ENCODE measurements around the gene SELENOP.

DNA sequence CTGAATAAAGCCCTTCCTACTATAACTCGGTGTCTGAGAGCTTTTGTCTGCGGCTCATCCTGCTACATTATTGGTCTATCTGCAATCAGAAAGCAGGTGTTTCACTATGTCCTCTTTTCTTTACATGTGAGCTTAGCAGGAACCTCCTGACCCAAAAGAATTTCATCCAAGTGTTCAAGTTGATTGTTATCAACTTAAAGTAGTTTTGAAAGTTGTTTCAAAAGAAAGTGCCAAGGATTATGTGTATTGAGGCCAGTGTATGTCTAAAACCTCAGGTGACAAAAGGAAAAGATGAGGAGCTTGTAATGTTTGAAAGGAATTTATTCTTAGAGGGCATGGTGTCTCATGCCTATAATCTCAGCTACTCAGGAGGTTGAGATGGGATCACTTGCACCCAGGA is 8.1 kb upstream of the SELENOP start:
- TF ChIP-seq POLR2A (IDR thresholded peaks at IDR 0.05; ENCODE audit: low read depth, low read length) (no peak), FOS (IDR thresholded peaks at IDR 0.05; ENCODE audit: borderline replicate concordance, insufficient read depth, low read length) (no peak), POLR2AphosphoS5 (IDR thresholded peaks at IDR 0.05; ENCODE audit: insufficient read depth, low read depth, low read length) (no peak), EZH2 (IDR thresholded peaks at IDR 0.05; ENCODE audit: borderline replicate concordance, low read depth, low read length, severe bottlenecking) (no peak)
- TF ChIP-seq, protein P1, sequence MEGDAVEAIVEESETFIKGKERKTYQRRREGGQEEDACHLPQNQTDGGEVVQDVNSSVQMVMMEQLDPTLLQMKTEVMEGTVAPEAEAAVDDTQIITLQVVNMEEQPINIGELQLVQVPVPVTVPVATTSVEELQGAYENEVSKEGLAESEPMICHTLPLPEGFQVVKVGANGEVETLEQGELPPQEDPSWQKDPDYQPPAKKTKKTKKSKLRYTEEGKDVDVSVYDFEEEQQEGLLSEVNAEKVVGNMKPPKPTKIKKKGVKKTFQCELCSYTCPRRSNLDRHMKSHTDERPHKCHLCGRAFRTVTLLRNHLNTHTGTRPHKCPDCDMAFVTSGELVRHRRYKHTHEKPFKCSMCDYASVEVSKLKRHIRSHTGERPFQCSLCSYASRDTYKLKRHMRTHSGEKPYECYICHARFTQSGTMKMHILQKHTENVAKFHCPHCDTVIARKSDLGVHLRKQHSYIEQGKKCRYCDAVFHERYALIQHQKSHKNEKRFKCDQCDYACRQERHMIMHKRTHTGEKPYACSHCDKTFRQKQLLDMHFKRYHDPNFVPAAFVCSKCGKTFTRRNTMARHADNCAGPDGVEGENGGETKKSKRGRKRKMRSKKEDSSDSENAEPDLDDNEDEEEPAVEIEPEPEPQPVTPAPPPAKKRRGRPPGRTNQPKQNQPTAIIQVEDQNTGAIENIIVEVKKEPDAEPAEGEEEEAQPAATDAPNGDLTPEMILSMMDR (IDR thresholded peaks at IDR 0.05; ENCODE audit: extremely low read depth in 1 of 2, insufficient read depth in 1 of 2, low read depth in 1 of 2, low read length in 2 of 2), result no peak

Measured in endothelial cell of umbilical vein (primary cell).